Thyroid gland (tissue), 4 donors: Measurements from ENCODE around the gene DLG1.

Experiments
- POLR2A ChIP-seq, 2 donors: fragments of 450-650 bp; IDR thresholded peaks; one replicate each; pipeline ENCODE4 v1.6.1; 2017; ENCODE audit warnings: antibody characterized with exemption in 2 of 2, mild to moderate bottlenecking in 2 of 2, moderate library complexity in 1 of 2
- TF ChIP-seq, protein P1 (sequence below), 6 experiments: fragments of 200-600 bp in 3 of 6; fragments of 450-650 bp in 3 of 6; sonication (generic) in 3 of 6; IDR thresholded peaks; one replicate each; pipeline ENCODE4 v1.5.1; 2016 to 2019; ENCODE audit warnings: antibody characterized with exemption in 6 of 6, mild to moderate bottlenecking in 2 of 6, inconsistent platforms in 1 of 6, moderate library complexity in 1 of 6

DNA sequence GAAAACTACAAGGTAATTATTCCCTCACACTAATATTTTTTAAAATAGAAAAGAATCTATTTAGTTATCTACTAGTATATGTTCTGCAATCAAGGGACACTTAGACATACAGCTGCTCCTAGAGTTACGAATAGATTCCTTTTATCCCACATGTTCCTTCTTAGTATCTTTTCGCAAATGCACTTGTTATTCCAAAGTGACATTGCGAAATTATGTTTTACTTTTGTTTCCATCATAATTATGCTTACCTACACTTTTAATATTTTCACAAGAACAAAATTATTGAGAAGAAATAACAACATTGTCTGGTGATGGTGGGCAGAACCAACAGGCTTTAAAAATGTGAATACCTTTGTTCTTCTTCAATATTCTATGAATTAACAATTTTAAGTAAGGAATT, 161.7 kb downstream of the DLG1 start:
- TF ChIP-seq POLR2A (IDR thresholded peaks at IDR 0.05): no peak
- TF ChIP-seq, protein P1, sequence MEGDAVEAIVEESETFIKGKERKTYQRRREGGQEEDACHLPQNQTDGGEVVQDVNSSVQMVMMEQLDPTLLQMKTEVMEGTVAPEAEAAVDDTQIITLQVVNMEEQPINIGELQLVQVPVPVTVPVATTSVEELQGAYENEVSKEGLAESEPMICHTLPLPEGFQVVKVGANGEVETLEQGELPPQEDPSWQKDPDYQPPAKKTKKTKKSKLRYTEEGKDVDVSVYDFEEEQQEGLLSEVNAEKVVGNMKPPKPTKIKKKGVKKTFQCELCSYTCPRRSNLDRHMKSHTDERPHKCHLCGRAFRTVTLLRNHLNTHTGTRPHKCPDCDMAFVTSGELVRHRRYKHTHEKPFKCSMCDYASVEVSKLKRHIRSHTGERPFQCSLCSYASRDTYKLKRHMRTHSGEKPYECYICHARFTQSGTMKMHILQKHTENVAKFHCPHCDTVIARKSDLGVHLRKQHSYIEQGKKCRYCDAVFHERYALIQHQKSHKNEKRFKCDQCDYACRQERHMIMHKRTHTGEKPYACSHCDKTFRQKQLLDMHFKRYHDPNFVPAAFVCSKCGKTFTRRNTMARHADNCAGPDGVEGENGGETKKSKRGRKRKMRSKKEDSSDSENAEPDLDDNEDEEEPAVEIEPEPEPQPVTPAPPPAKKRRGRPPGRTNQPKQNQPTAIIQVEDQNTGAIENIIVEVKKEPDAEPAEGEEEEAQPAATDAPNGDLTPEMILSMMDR (IDR thresholded peaks at IDR 0.05): no peak
